OCI-LY7 (cell line): ENCODE measurements around the gene C17orf113. TPM values are rescaled to one million over a fixed set of nuclear protein-coding genes. Genes with fewer than 3 reads are reported as not detected.

Experiments
- BruUV-seq: library from RNA; stranded (reverse); fragments of 400-500 nt; replicated peaks from 2 replicates; lab custom pipeline; 2021; lab: Mats Ljungman, UMichigan
- CTCF ChIA-PET: fragments of 300-600 bp; sonication (Branson Sonifier 250); formaldehyde crosslinking; loops from one replicate; lab custom pipeline; 2022; ENCODE audit warnings: antibody characterized with exemption; ENCODE audit not compliant: unreplicated experiment; lab: Charles Lee
- POLR2A ChIA-PET: fragments of 300-600 bp; sonication (Branson Sonifier 250); formaldehyde crosslinking; loops from one replicate; lab custom pipeline; 2022; ENCODE audit warnings: antibody characterized with exemption; lab: Charles Lee
- DNase-seq: peaks from one replicate; pipeline ENCODE4 v3.0.0-alpha.2; 2015; ENCODE audit warnings: low spot score
- H2AFZ ChIP-seq: fragments of 200-600 bp; sonication (generic), shearing (Covaris generic); 2 replicates; pipeline ENCODE4 v1.6.1; 2014; ENCODE audit warnings: mild to moderate bottlenecking, antibody characterized with exemption, low read length, moderate library complexity
- H3K27ac ChIP-seq: fragments of 200-600 bp; sonication (generic); 2 replicates; pipeline ENCODE4 v1.5.1; 2014; ENCODE audit warnings: mixed run types, low read depth, mild to moderate bottlenecking, moderate library complexity, low read length, inconsistent platforms; ENCODE audit not compliant: poor library complexity, severe bottlenecking
- H3K36me3 ChIP-seq: fragments of 200-600 bp; sonication (generic); 2 replicates; pipeline ENCODE4 v1.6.1; 2014; ENCODE audit warnings: mild to moderate bottlenecking, antibody characterized with exemption, low read length, moderate library complexity, mixed read lengths; ENCODE audit not compliant: insufficient read depth
- H3K4me1 ChIP-seq: fragments of 200-600 bp; sonication (generic); 2 replicates; pipeline ENCODE4 v1.5.1; 2014; ENCODE audit warnings: mild to moderate bottlenecking, low read length; ENCODE audit not compliant: insufficient read depth, poor library complexity, severe bottlenecking
- H3K4me2 ChIP-seq: fragments of 200-600 bp; sonication (generic); 2 replicates; pipeline ENCODE4 v1.6.1; 2014; ENCODE audit warnings: mild to moderate bottlenecking, low read length
- H3K4me3 ChIP-seq: fragments of 200-600 bp; sonication (generic); 2 replicates; pipeline ENCODE4 v1.5.1; 2014; ENCODE audit warnings: mild to moderate bottlenecking, low read depth, low read length; ENCODE audit not compliant: poor library complexity, severe bottlenecking
- H3K79me2 ChIP-seq: fragments of 200-600 bp; sonication (generic); 2 replicates; pipeline ENCODE4 v1.6.1; 2016; ENCODE audit warnings: low read depth, mild to moderate bottlenecking, low read length, moderate library complexity, mixed read lengths; ENCODE audit not compliant: insufficient read depth
- H3K9me2 ChIP-seq: fragments of 200-600 bp; sonication (generic); 2 replicates; pipeline ENCODE4 v1.6.1; 2016; ENCODE audit warnings: mild to moderate bottlenecking, low read length, mixed read lengths; ENCODE audit not compliant: insufficient read depth
- H3K9me3 ChIP-seq: fragments of 200-600 bp; sonication (generic); 2 replicates; pipeline ENCODE4 v1.6.1; 2014; ENCODE audit warnings: mild to moderate bottlenecking, mixed run types, low read length, mixed read lengths
- H4K20me1 ChIP-seq: fragments of 200-600 bp; sonication (generic); 2 replicates; pipeline ENCODE4 v1.6.1; 2014; ENCODE audit warnings: mild to moderate bottlenecking, antibody characterized with exemption, low read length, moderate library complexity, mixed read lengths; ENCODE audit not compliant: insufficient read depth
- EZH2phosphoT487 ChIP-seq: fragments of 200-600 bp; sonication (generic); IDR thresholded peaks from 2 replicates; pipeline ENCODE4 v1.6.1; 2018; ENCODE audit warnings: low read depth, borderline replicate concordance, mild to moderate bottlenecking, mixed run types, antibody characterized with exemption, low read length, moderate library complexity, mixed read lengths
- intact Hi-C: fragments of 100-400 bp; cut with micrococcal nuclease; formaldehyde crosslinking; loops from one replicate; pipeline ENCODE4 v1.10.0; 2022; ENCODE audit not compliant: unreplicated experiment
- total RNA-seq, 2 experiments: library from RNA; depleted of rRNA in 1 of 2; stranded (reverse); fragments of >200 nt in 1 of 2; shearing (Covaris generic) in 1 of 2; gene quantifications; 2 replicates each; pipeline ENCODE4 v1.2.3, GENCODE V29; 2014 to 2022
- TF ChIP-seq, protein P1 (sequence below): fragments of 200-600 bp; sonication (generic); conservative IDR thresholded peaks from 2 replicates; pipeline ENCODE4 v1.5.1; 2014; ENCODE audit warnings: mild to moderate bottlenecking, antibody characterized with exemption, low read length, moderate library complexity, mixed read lengths

The C17orf113 gene
- total RNA-seq, 2 experiments from 2014 or later, result 0.25 TPM

DNA sequence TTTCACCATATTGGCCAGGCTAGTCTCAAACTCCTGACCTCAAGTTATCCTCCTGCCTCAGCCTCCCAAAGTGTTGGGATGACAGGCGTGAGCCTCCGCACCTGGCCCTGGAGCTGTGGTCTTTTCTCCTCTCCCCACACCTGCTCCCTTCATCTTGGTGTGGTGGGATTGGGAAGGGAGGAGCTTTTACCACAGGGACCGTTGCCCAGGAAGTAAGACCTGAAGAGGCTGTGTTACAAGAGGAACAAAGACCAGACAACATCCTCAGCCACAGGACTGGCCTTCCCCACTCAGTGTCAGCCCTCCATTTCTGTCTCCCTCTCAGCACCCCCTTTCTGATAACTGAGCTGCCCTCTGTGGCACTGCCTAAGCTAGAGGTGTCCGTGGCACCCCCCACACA is 9.4 kb upstream of the C17orf113 start:
- Histone ChIP-seq H3K9me3 (0 out of 2 replicates have a peak, but pooled peaks cover 8% of the 10 kb centered on the region), H3K4me1 (peaks cover 17% of the 10 kb centered on the region), H2AFZ (peak overlapping the region; percentile 48; the same call in 1 of the 2 replicates), H4K20me1 (no peaks in the 10 kb centered on the region), H3K36me3 (no peaks in the 10 kb centered on the region), H3K9me2 (no peaks in the 10 kb centered on the region), H3K27ac (no peak overlapping the region), H3K79me2 (no peaks in the 10 kb centered on the region), H3K4me2 (no peak overlapping the region), H3K4me3 (no peak overlapping the region)
- ChIA-PET CTCF (no interaction called here), POLR2A (no interaction called here)
- DNase-seq, result no peak
- no peak for TF ChIP-seq EZH2phosphoT487
- TF ChIP-seq, protein P1, sequence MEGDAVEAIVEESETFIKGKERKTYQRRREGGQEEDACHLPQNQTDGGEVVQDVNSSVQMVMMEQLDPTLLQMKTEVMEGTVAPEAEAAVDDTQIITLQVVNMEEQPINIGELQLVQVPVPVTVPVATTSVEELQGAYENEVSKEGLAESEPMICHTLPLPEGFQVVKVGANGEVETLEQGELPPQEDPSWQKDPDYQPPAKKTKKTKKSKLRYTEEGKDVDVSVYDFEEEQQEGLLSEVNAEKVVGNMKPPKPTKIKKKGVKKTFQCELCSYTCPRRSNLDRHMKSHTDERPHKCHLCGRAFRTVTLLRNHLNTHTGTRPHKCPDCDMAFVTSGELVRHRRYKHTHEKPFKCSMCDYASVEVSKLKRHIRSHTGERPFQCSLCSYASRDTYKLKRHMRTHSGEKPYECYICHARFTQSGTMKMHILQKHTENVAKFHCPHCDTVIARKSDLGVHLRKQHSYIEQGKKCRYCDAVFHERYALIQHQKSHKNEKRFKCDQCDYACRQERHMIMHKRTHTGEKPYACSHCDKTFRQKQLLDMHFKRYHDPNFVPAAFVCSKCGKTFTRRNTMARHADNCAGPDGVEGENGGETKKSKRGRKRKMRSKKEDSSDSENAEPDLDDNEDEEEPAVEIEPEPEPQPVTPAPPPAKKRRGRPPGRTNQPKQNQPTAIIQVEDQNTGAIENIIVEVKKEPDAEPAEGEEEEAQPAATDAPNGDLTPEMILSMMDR, result no peak
- intact Hi-C loops, result no loop called here
- no TSS peak for BruUV-seq

- H3K4me1 ChIP-seq, result peaks cover 6% of the 10 kb centered on the region
- no peaks in the 10 kb centered on the region for H4K20me1 ChIP-seq
- ChIA-PET CTCF (no interaction called here), POLR2A (no interaction called here)
- no peak for DNase-seq
- 0 out of 2 replicates have a peak, but pooled peaks cover 8% of the 10 kb centered on the region for H3K9me3 ChIP-seq
- no peaks in the 10 kb centered on the region for H3K36me3 ChIP-seq
- no peaks in the 10 kb centered on the region for H3K9me2 ChIP-seq
- H3K4me3 ChIP-seq, result no peak overlapping the region
- H3K4me2 ChIP-seq, result no peak overlapping the region
- TF ChIP-seq EZH2phosphoT487, result no peak
- TF ChIP-seq, protein P1, result no peak
- intact Hi-C loops, result no loop called here
- no peaks in the 10 kb centered on the region for H3K79me2 ChIP-seq
- H2AFZ ChIP-seq, result no peak overlapping the region
- BruUV-seq, result no TSS peak
- H3K27ac ChIP-seq, result no peak overlapping the region
Measured at GRCh38 chr17:42058063-42058462, 7.7 kb upstream of the C17orf113 start.

GRCh38 chr17:42056635-42057034 is 6.2 kb upstream of the C17orf113 start:
- ChIA-PET CTCF (no interaction called here), POLR2A (interaction anchor here (0.5 kb wide), 1 partner anchor 928 kb away, joined by 7 read pairs; no protein-coding TSS in a partner anchor)
- Histone ChIP-seq H3K4me1 (peaks cover 6% of the 10 kb centered on the region), H3K36me3 (no peaks in the 10 kb centered on the region), H3K4me3 (no peak overlapping the region), H3K27ac (no peak overlapping the region), H3K79me2 (no peaks in the 10 kb centered on the region), H3K9me3 (0 out of 2 replicates have a peak, but pooled peaks cover 8% of the 10 kb centered on the region), H3K9me2 (no peaks in the 10 kb centered on the region), H3K4me2 (no peak overlapping the region), H4K20me1 (no peaks in the 10 kb centered on the region), H2AFZ (no peak overlapping the region)
- TF ChIP-seq, protein P1, result no peak
- no peak for TF ChIP-seq EZH2phosphoT487
- DNase-seq, result no peak
- intact Hi-C loops, result no loop called here
- BruUV-seq, result no TSS peak
